Panc1 (cell line): ENCODE results near the gene MX1. TPM values are rescaled to one million over a fixed set of nuclear protein-coding genes. Genes with fewer than 3 reads are reported as not detected.

Source experiments
- ATAC-seq: fragments of 200-7000 bp; cut with Tn5 transposase; 2 replicates; pipeline ENCODE4 v1.9.1; 2020; ENCODE audit warnings: mild to moderate bottlenecking, moderate library complexity
- BruUV-seq: library from RNA; stranded (reverse); fragments of 400-500 nt; replicated peaks from 2 replicates; lab custom pipeline; 2021; lab: Mats Ljungman, UMichigan
- CTCF ChIA-PET: fragments of 300-600 bp; sonication (Branson Sonifier 250); formaldehyde crosslinking; loops from one replicate; lab custom pipeline; 2022; ENCODE audit warnings: antibody characterized with exemption; lab: Charles Lee
- POLR2A ChIA-PET: fragments of 300-600 bp; sonication (Branson Sonifier 250); formaldehyde crosslinking; loops from one replicate; lab custom pipeline; 2022; ENCODE audit warnings: antibody characterized with exemption; lab: Charles Lee
- DNase-seq: peaks from one replicate; pipeline ENCODE4 v3.0.0-alpha.2; 2010; ENCODE audit warnings: low read depth, low spot score
- H3K27ac ChIP-seq: 2 replicates; pipeline ENCODE4 v1.5.1; 2011; ENCODE audit warnings: mild to moderate bottlenecking, low read length, inconsistent platforms
- H3K27me3 ChIP-seq: fragments of 200-500 bp; sonication (Bioruptor generic); 2 replicates; pipeline ENCODE4 v1.6.0; 2014; ENCODE audit warnings: low read length, inconsistent platforms; ENCODE audit not compliant: control insufficient read depth, insufficient read depth
- H3K36me3 ChIP-seq: fragments of 200-500 bp; sonication (Bioruptor generic); 2 replicates; pipeline ENCODE4 v1.5.1; 2014; ENCODE audit warnings: inconsistent platforms, mild to moderate bottlenecking, low read length, moderate library complexity; ENCODE audit not compliant: control insufficient read depth, insufficient read depth
- H3K4me1 ChIP-seq: 2 replicates; pipeline ENCODE4 v1.5.1; 2011; ENCODE audit warnings: inconsistent platforms, mild to moderate bottlenecking, low read length, moderate library complexity; ENCODE audit not compliant: control insufficient read depth, insufficient read depth
- H3K4me3 ChIP-seq, 2 experiments: 2 replicates each; pipeline ENCODE4 v1.5.1; 2011 to 2012; ENCODE audit warnings: low read depth in 2 of 2, low read length in 2 of 2, mild to moderate bottlenecking in 2 of 2, inconsistent platforms in 1 of 2, moderate library complexity in 1 of 2
- H3K9me3 ChIP-seq: fragments of 200-500 bp; sonication (Bioruptor generic); 2 replicates; pipeline ENCODE4 v1.5.1; 2014; ENCODE audit warnings: low read depth, mild to moderate bottlenecking, inconsistent platforms, low read length, moderate library complexity; ENCODE audit not compliant: control insufficient read depth, insufficient read depth
- CTCF ChIP-seq: fragments of 450-650 bp; IDR thresholded peaks from 2 replicates; pipeline ENCODE4 v1.5.1; 2017; ENCODE audit warnings: mild to moderate bottlenecking
- POLR2AphosphoS5 ChIP-seq: IDR thresholded peaks from 2 replicates; pipeline ENCODE4 v1.6.1; 2012; ENCODE audit warnings: mild to moderate bottlenecking, low read depth, low read length, moderate library complexity
- REST ChIP-seq, 2 experiments: IDR thresholded peaks; 2 replicates each; pipeline ENCODE4 v1.6.1; 2011 to 2012; ENCODE audit warnings: low read depth in 2 of 2, control low read depth in 1 of 2, low read length in 1 of 2, mild to moderate bottlenecking in 1 of 2, moderate library complexity in 1 of 2; ENCODE audit not compliant: insufficient read depth in 1 of 2
- SIN3A ChIP-seq: IDR thresholded peaks from 2 replicates; pipeline ENCODE4 v1.6.1; 2012; ENCODE audit warnings: low read depth, mild to moderate bottlenecking, low read length, moderate library complexity, borderline replicate concordance; ENCODE audit not compliant: insufficient read depth
- TCF7L2 ChIP-seq: IDR thresholded peaks from 2 replicates; pipeline ENCODE4 v1.6.1; 2011; ENCODE audit warnings: mild to moderate bottlenecking, low read depth, low read length, inconsistent platforms
- in situ Hi-C: cut with HindIII; loops from 2 replicates; pipeline ENCODE4 v1.10.0; 2016; ENCODE audit warnings: low sequenced_read_pairs, low pct_unique_long_range_greater_than_20kb
- intact Hi-C: fragments of 100-400 bp; cut with micrococcal nuclease; formaldehyde crosslinking; loops from one replicate; pipeline ENCODE4 v1.10.0; 2022; ENCODE audit not compliant: unreplicated experiment
- total RNA-seq: library from RNA; stranded (reverse); gene quantifications from one replicate; pipeline ENCODE4 v1.2.1, GENCODE V29; 2021; ENCODE audit not compliant: unreplicated experiment

MX1 gene
- total RNA-seq, 1 experiment from 2014 or later: 7.8 TPM

- Histone ChIP-seq H3K4me3 (no peak overlapping the region), H3K4me1 (no peaks in the 10 kb centered on the region), H3K27ac (no peak overlapping the region), H3K9me3 (no peaks in the 10 kb centered on the region), H3K36me3 (no peaks in the 10 kb centered on the region; the same call in none of the 2 replicates), H3K27me3 (no peaks in the 10 kb centered on the region)
- no TSS peak for BruUV-seq
- no peak for TF ChIP-seq CTCF
- ChIA-PET CTCF (no interaction called here), POLR2A (no interaction called here)
- in situ Hi-C loops: no loop called here
- intact Hi-C loops: no loop called here
- DNase-seq (no peak), ATAC-seq (no peak)
These were observed 23.2 kb upstream of the MX1 start for GRCh38 chr21:41402796-41403195.

GRCh38 chr21:41403331-41403730 is 22.7 kb upstream of the MX1 start:
- DNase-seq (no peak), ATAC-seq (no peak)
- no peaks in the 10 kb centered on the region for H3K9me3 ChIP-seq
- H3K4me1 ChIP-seq: no peaks in the 10 kb centered on the region
- BruUV-seq: no TSS peak
- H3K27me3 ChIP-seq: no peaks in the 10 kb centered on the region
- ChIA-PET CTCF (no interaction called here), POLR2A (no interaction called here)
- no peak overlapping the region for H3K27ac ChIP-seq
- TF ChIP-seq CTCF: no peak
- TF ChIP-seq SIN3A: no peak
- H3K36me3 ChIP-seq: no peaks in the 10 kb centered on the region; the same call in none of the 2 replicates
- no peak overlapping the region for H3K4me3 ChIP-seq
- intact Hi-C loops: no loop called here
- in situ Hi-C loops: no loop called here

GRCh38 chr21:41403966-41404365 is 22.1 kb upstream of the MX1 start:
- Histone ChIP-seq H3K27me3 (no peaks in the 10 kb centered on the region), H3K4me1 (no peaks in the 10 kb centered on the region), H3K9me3 (no peaks in the 10 kb centered on the region), H3K36me3 (no peaks in the 10 kb centered on the region; the same call in none of the 2 replicates), H3K27ac (no peak overlapping the region), H3K4me3 (no peak overlapping the region)
- DNase-seq: no peak
- no TSS peak for BruUV-seq
- no peak for ATAC-seq
- no peak for TF ChIP-seq POLR2AphosphoS5
- TF ChIP-seq TCF7L2: no peak
- TF ChIP-seq SIN3A: no peak
- no peak for TF ChIP-seq CTCF
- no peak for TF ChIP-seq REST (IDR thresholded peaks at IDR 0.05; ENCODE audit: insufficient read depth in 1 of 2, low read depth in 2 of 2, low read length in 1 of 2)
- in situ Hi-C loops (no loop called here), intact Hi-C loops (no loop called here)
- CTCF ChIA-PET: no interaction called here
- POLR2A ChIA-PET: no interaction called here
